Measurements from ENCODE around the gene GPR33.

Gene GPR33

GRCh38 chr14:31456841-31457664 lies 30.8 kb downstream of the GPR33 start, which contains the start of gene DTD2:
TSS of gene DTD2 (minus strand) at chr14:31457506. CDS start at chr14:31457393, 113 bp downstream.
- DNase-seq (ENCODE audit: low read depth, low spot score) = peak; percentile 38
- peak within 1 kb of the TSS; percentile 79 for H3K4me3 ChIP-seq (ENCODE audit: low read depth, low read length)
- ChIA-PET POLR2A (interaction anchor here (0.5 to 1.8 kb wide), 6 partner anchors 15 to 1056 kb away, joined by 3 to 11 read pairs (median 4); partner anchors contain the start of gene HEATR5A), CTCF (interaction anchor here (0.8 to 3.1 kb wide), 7 partner anchors 7 to 1015 kb away, joined by 3 to 16 read pairs (median 5); no protein-coding TSS in a partner anchor)
- no peak for TF ChIP-seq CTCF (IDR thresholded peaks at IDR 0.05; ENCODE audit: insufficient read depth, low read length, missing control alignments)

- CTCF ChIA-PET = interaction anchor here (0.6 to 2.8 kb wide), 28 partner anchors 8 to 1108 kb away, joined by 3 to 19 read pairs (median 4); partner anchors contain the start of genes DTD2 and HEATR5A
- no peak for DNase-seq (ENCODE audit: low read depth, low spot score)
- POLR2A ChIA-PET = interaction anchor here (1.2 kb wide), 1 partner anchor 30 kb away, joined by 6 read pairs; the partner anchor contains the start of gene HEATR5A
- H3K4me3 ChIP-seq (ENCODE audit: low read depth, low read length) = no peak overlapping the region
- peak; percentile 40 for TF ChIP-seq CTCF (IDR thresholded peaks at IDR 0.05; ENCODE audit: insufficient read depth, low read length, missing control alignments)
Observed at GRCh38 chr14:31449971-31450610, 37.7 kb downstream of the GPR33 start.

GRCh38 chr14:31449136-31449535 lies 38.7 kb downstream of the GPR33 start:
- CTCF ChIA-PET = interaction anchor here (0.8 to 2.8 kb wide), 25 partner anchors 8 to 1109 kb away, joined by 3 to 19 read pairs (median 4); partner anchors contain the start of genes DTD2 and HEATR5A
- no peak for DNase-seq (ENCODE audit: low read depth, low spot score)
- POLR2A ChIA-PET = interaction anchor here (1.2 kb wide), 1 partner anchor 29 kb away, joined by 6 read pairs; the partner anchor contains the start of gene HEATR5A
- TF ChIP-seq CTCF (IDR thresholded peaks at IDR 0.05; ENCODE audit: insufficient read depth, low read length, missing control alignments) = no peak
- no peak overlapping the region for H3K4me3 ChIP-seq (ENCODE audit: low read depth, low read length)

- no peak for TF ChIP-seq CTCF (IDR thresholded peaks at IDR 0.05; ENCODE audit: insufficient read depth, low read length, missing control alignments)
- no peak overlapping the region for H3K4me3 ChIP-seq (ENCODE audit: low read depth, low read length)
- ChIA-PET POLR2A (interaction anchor here (0.8 kb wide), 1 partner anchor 25 kb away, joined by 4 read pairs; the partner anchor contains the start of gene HEATR5A), CTCF (interaction anchor here (0.9 kb wide), 1 partner anchor 807 kb away, joined by 3 read pairs; no protein-coding TSS in a partner anchor)
- DNase-seq (ENCODE audit: low read depth, low spot score) = no peak
Observed at GRCh38 chr14:31445703-31446102, 42.1 kb downstream of the GPR33 start.

GRCh38 chr14:31442284-31442683 lies 45.6 kb downstream of the GPR33 start:
- no peak for DNase-seq (ENCODE audit: low read depth, low spot score)
- no peak for TF ChIP-seq CTCF (IDR thresholded peaks at IDR 0.05; ENCODE audit: insufficient read depth, low read length, missing control alignments)
- no peak overlapping the region for H3K4me3 ChIP-seq (ENCODE audit: low read depth, low read length)
- ChIA-PET CTCF (interaction anchor here (1.0 to 1.4 kb wide), 2 partner anchors 8 to 22 kb away, joined by 3 to 4 read pairs; partner anchors contain the start of gene HEATR5A), POLR2A (interaction anchor here (0.7 to 1.3 kb wide), 3 partner anchors 15 to 1035 kb away, joined by 3 to 9 read pairs (median 4); partner anchors contain the start of genes DTD2 and HEATR5A)

All from AG04449 (cell line).